Cerebellar nuclear complex (tissue), 1 donor: ENCODE results near the gene THPO.

ENCODE experiments used
- DNase-seq, 2 experiments: peaks; one replicate each; lab custom pipeline; 2025; lab: John Stamatoyannopoulos, UW

The THPO gene

GRCh38 chr3:184377882-184378445 lies at the start of gene THPO:
Gene THPO, minus strand, starts transcription at chr3:184378207. Its CDS starts 1,948 bp downstream, at chr3:184376259.
- no peak for DNase-seq

- no peak for DNase-seq
These were observed 48.7 kb upstream of the THPO start for GRCh38 chr3:184426691-184427141.

- no peak for DNase-seq
These were observed 45.6 kb upstream of the THPO start for GRCh38 chr3:184423561-184423960.

- peak in 1 of 2 experiments; percentile 66 for DNase-seq
These were observed 41.2 kb upstream of the THPO start for GRCh38 chr3:184419171-184419570.

GRCh38 chr3:184417619-184418327 lies 39.8 kb upstream of the THPO start:
- no peak for DNase-seq

GRCh38 chr3:184415203-184415490 lies 37.1 kb upstream of the THPO start:
- DNase-seq: no peak

- DNase-seq: no peak
These were observed 36.6 kb upstream of the THPO start for GRCh38 chr3:184414418-184415202.

GRCh38 chr3:184409946-184410500 lies 32.0 kb upstream of the THPO start:
- DNase-seq: no peak

- no peak for DNase-seq
These were observed 31.4 kb upstream of the THPO start for GRCh38 chr3:184409331-184409926.

- DNase-seq: no peak
These were observed 27.3 kb upstream of the THPO start for GRCh38 chr3:184405075-184406030.

GRCh38 chr3:184399410-184399809 lies 21.4 kb upstream of the THPO start:
- no peak for DNase-seq

- no peak for DNase-seq
These were observed 17.3 kb upstream of the THPO start for GRCh38 chr3:184395320-184395660.

GRCh38 chr3:184391266-184391665 lies 13.3 kb upstream of the THPO start:
- no peak for DNase-seq

GRCh38 chr3:184389935-184390528 lies 12.0 kb upstream of the THPO start:
- DNase-seq: no peak

GRCh38 chr3:184389384-184389783 lies 11.4 kb upstream of the THPO start:
- DNase-seq: no peak

- no peak for DNase-seq
These were observed 10.9 kb upstream of the THPO start for GRCh38 chr3:184388936-184389230.

- DNase-seq: no peak
These were observed 10.3 kb upstream of the THPO start for GRCh38 chr3:184388164-184388935.

- no peak for DNase-seq
These were observed 9.2 kb upstream of the THPO start for GRCh38 chr3:184387174-184387714.

GRCh38 chr3:184386047-184386806 lies 8.2 kb upstream of the THPO start:
- DNase-seq: no peak
